Testis (tissue), 3 donors: ENCODE data around the gene C2orf15. TPM values are rescaled to one million over a fixed set of nuclear protein-coding genes. Genes with fewer than 3 reads are reported as not detected.

ENCODE experiments used
- DNase-seq: peaks from one replicate; pipeline ENCODE4 v3.0.0-alpha.2; 2019
- H3K27ac ChIP-seq, 2 donors: fragments of 200-600 bp; sonication (generic); one replicate each; pipeline ENCODE4 v1.5.1; 2019
- H3K27me3 ChIP-seq: fragments of 200-600 bp; sonication (generic); one replicate; pipeline ENCODE4 v1.5.1; 2019
- H3K36me3 ChIP-seq: fragments of 200-600 bp; sonication (generic); one replicate; pipeline ENCODE4 v1.5.1; 2017; ENCODE audit warnings: low read depth; ENCODE audit errors: missing control alignments
- H3K4me1 ChIP-seq: fragments of 200-600 bp; sonication (generic); one replicate; pipeline ENCODE4 v1.5.1; 2019
- H3K4me3 ChIP-seq, 2 donors: fragments of 200-600 bp; sonication (generic); one replicate each; pipeline ENCODE4 v1.5.1; 2017 to 2019
- H3K9me3 ChIP-seq: fragments of 200-600 bp; sonication (generic); one replicate; pipeline ENCODE4 v1.5.1; 2017
- CTCF ChIP-seq, 3 experiments: fragments of 450-650 bp in 2 of 3; fragments of 200-600 bp in 1 of 3; sonication (generic) in 1 of 3; IDR thresholded peaks; one replicate each; pipeline ENCODE4 v1.5.1; 2016 to 2019; ENCODE audit warnings: antibody characterized with exemption in 3 of 3, mild to moderate bottlenecking in 2 of 3, moderate library complexity in 1 of 3
- POLR2A ChIP-seq: fragments of 450-650 bp; IDR thresholded peaks from one replicate; pipeline ENCODE4 v1.6.1; 2017; ENCODE audit warnings: antibody characterized with exemption, mild to moderate bottlenecking, moderate library complexity
- WGBS, 2 donors: methylation state at CpG; one replicate each; pipeline ENCODE4 v1.1.5; 2018; 5-methylcytosine and 5-hydroxymethylcytosine counted together
- intact Hi-C: fragments of 100-400 bp; cut with DNase I; formaldehyde crosslinking; loops from one replicate; pipeline ENCODE4 v1.15.1; 2023; ENCODE audit warnings: low total_unique reads
- polyA plus RNA-seq: library from polyadenylated mRNA; stranded (reverse); fragments of 350-450 nt; fragmentation: Illumina TruSeq; extraction: RNeasy Lipid Tissue Mini Kit (QIAGEN cat#74804); gene quantifications from one replicate; pipeline ENCODE4 v1.2.3, GENCODE V29; 2014; ENCODE audit warnings: low read depth, low replicate concordance; ENCODE audit not compliant: insufficient read depth
- total RNA-seq, 2 donors: library from RNA; depleted of rRNA; stranded (reverse); fragments of >200 nt; gene quantifications; one replicate each; pipeline ENCODE4 v1.2.3, GENCODE V29; 2016

C2orf15 gene
- total and polyA plus RNA-seq, 3 donors from 2014 or later = 1.7 to 3.1 (median 2.1) TPM

- Histone ChIP-seq H3K27ac (no peak overlapping the region), H3K27me3 (no peaks in the 10 kb centered on the region), H3K4me1 (peaks cover 13% of the 10 kb centered on the region), H3K36me3 (no peaks in the 10 kb centered on the region), H3K4me3 (no peak overlapping the region), H3K9me3 (no peaks in the 10 kb centered on the region)
- TF ChIP-seq CTCF (IDR thresholded peaks at IDR 0.05) (no peak), POLR2A (no peak)
- 96 to 99% methylated on average over 5 of the region's 5 CpGs for WGBS, 2 donors
- intact Hi-C loops = no loop called here
- no peak for DNase-seq
These were observed 17.1 kb downstream of the C2orf15 start for GRCh38 chr2:99158599-99158998.

GRCh38 chr2:99159594-99159993, 18.1 kb downstream of the C2orf15 start:
- no peak overlapping the region for H3K4me3 ChIP-seq
- H3K4me1 ChIP-seq = peaks cover 7% of the 10 kb centered on the region
- DNase-seq = no peak
- 90 to 92% methylated on average over 4 of the region's 4 CpGs for WGBS, 2 donors
- H3K9me3 ChIP-seq = no peaks in the 10 kb centered on the region
- no peaks in the 10 kb centered on the region for H3K27me3 ChIP-seq
- intact Hi-C loops = no loop called here
- no peaks in the 10 kb centered on the region for H3K36me3 ChIP-seq
- no peak overlapping the region for H3K27ac ChIP-seq
- no peak for TF ChIP-seq CTCF (IDR thresholded peaks at IDR 0.05)
- TF ChIP-seq POLR2A = no peak

GRCh38 chr2:99166218-99166617, 24.7 kb downstream of the C2orf15 start:
- WGBS, 2 donors = 83 to 87% methylated on average over 5 of the region's 5 CpGs
- H3K4me1 ChIP-seq = no peaks in the 10 kb centered on the region
- H3K27ac ChIP-seq = no peak overlapping the region
- no peak for DNase-seq
- H3K4me3 ChIP-seq = no peak overlapping the region
- TF ChIP-seq POLR2A = no peak
- no peak for TF ChIP-seq CTCF (IDR thresholded peaks at IDR 0.05)
- no peaks in the 10 kb centered on the region for H3K36me3 ChIP-seq
- H3K9me3 ChIP-seq = no peaks in the 10 kb centered on the region
- no peaks in the 10 kb centered on the region for H3K27me3 ChIP-seq
- intact Hi-C loops = no loop called here

GRCh38 chr2:99169534-99169933, 28.0 kb downstream of the C2orf15 start:
- Histone ChIP-seq H3K4me1 (no peaks in the 10 kb centered on the region), H3K4me3 (no peak overlapping the region), H3K27me3 (no peaks in the 10 kb centered on the region), H3K9me3 (no peaks in the 10 kb centered on the region), H3K36me3 (no peaks in the 10 kb centered on the region), H3K27ac (no peak overlapping the region)
- intact Hi-C loops = no loop called here
- TF ChIP-seq POLR2A (no peak), CTCF (IDR thresholded peaks at IDR 0.05) (no peak)
- WGBS, 2 donors = 72 to 73% methylated on average over 1 of the region's 1 CpG
- no peak for DNase-seq

GRCh38 chr2:99171377-99172140, 30.1 kb downstream of the C2orf15 start:
- intact Hi-C loops = no loop called here
- no peaks in the 10 kb centered on the region for H3K36me3 ChIP-seq
- no peaks in the 10 kb centered on the region for H3K4me1 ChIP-seq
- WGBS, 2 donors = 95 to 98% methylated on average over 8 of the region's 8 CpGs
- TF ChIP-seq CTCF (IDR thresholded peaks at IDR 0.05) (no peak), POLR2A (no peak)
- no peaks in the 10 kb centered on the region for H3K27me3 ChIP-seq
- H3K4me3 ChIP-seq = no peak overlapping the region
- H3K27ac ChIP-seq = no peak overlapping the region
- no peaks in the 10 kb centered on the region for H3K9me3 ChIP-seq
- DNase-seq = no peak
